ENCODE data around the gene SARDH.

- TF ChIP-seq CTCF (IDR thresholded peaks at IDR 0.05) (no peak), EZH2 (IDR thresholded peaks at IDR 0.05; ENCODE audit: borderline replicate concordance, insufficient read depth, low read depth, low read length, poor library complexity, severe bottlenecking) (no peak)
Observed at GRCh38 chr9:133659516-133659915, 78.6 kb downstream of the SARDH start.
